Measurements from ENCODE around the gene PKNOX1.

DNA sequence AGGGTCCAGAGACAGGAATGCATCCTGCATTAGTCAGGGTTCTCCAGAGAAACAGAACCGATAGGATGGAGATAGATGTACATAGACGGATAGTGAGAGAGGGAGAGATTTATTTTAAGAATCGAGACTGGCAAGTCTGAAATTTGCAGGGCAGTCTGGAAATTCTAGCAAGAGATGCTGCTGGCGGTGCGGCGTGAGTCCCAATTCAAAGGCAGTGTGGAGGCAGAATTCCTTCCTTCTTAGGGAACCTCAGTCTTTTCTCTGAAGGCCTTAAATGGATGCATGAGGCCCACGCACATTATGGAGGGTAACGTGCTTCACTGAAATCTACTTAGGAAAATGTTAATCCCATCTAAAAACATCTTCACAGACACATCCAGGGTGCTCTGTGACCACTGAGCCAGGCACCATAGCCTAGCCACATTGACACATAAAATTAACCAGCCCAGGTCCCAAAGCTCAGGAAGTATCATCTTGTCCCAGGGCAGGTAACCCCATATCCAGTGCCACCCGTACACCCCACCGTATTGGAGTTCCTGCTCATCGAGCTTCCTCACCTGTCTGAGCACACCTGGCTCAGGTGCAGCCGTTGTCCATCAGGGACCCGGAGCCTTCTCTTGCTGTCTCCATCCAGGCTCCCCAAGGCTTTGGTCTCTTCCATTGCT, 9.7 kb upstream of the PKNOX1 start:
- TF ChIP-seq, protein P1, sequence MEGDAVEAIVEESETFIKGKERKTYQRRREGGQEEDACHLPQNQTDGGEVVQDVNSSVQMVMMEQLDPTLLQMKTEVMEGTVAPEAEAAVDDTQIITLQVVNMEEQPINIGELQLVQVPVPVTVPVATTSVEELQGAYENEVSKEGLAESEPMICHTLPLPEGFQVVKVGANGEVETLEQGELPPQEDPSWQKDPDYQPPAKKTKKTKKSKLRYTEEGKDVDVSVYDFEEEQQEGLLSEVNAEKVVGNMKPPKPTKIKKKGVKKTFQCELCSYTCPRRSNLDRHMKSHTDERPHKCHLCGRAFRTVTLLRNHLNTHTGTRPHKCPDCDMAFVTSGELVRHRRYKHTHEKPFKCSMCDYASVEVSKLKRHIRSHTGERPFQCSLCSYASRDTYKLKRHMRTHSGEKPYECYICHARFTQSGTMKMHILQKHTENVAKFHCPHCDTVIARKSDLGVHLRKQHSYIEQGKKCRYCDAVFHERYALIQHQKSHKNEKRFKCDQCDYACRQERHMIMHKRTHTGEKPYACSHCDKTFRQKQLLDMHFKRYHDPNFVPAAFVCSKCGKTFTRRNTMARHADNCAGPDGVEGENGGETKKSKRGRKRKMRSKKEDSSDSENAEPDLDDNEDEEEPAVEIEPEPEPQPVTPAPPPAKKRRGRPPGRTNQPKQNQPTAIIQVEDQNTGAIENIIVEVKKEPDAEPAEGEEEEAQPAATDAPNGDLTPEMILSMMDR (conservative IDR thresholded peaks at IDR 0.05; ENCODE audit: low read length): no peak
- TF ChIP-seq EZH2phosphoT487 (IDR thresholded peaks at IDR 0.05; ENCODE audit: borderline replicate concordance): no peak
